GM12873 (cell line): Measurements from ENCODE around the gene SYT13.

Source experiments
- CTCF ChIP-seq: IDR thresholded peaks from 2 replicates; pipeline ENCODE4 v1.5.1; 2012; ENCODE audit warnings: low read depth, mild to moderate bottlenecking, moderate library complexity, low read length, control low read depth; ENCODE audit not compliant: insufficient read depth; ENCODE audit errors: missing control alignments

The SYT13 gene

DNA sequence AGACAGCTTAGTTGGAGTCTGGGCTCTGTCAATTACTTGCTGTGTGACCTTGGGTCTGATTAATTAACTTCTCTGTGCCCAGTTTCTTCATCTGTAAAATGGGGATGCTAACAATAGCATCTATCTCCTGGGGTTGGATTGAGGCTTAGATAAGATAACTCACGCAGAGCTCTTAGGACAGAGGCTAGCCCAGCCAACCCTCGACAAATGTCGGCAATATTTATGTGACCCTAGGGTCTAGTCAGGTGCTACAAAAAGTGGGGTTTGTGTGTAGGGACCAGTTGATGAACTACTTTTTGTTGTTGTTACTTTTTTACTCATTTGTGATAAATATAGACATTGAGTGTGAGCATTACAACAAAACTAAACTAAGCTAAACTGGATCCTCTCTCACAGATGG is 22.4 kb downstream of the SYT13 start:
- no peak for TF ChIP-seq CTCF

- TF ChIP-seq CTCF: no peak
These were observed 23.2 kb downstream of the SYT13 start for GRCh38 chr11:45262900-45263299.

DNA sequence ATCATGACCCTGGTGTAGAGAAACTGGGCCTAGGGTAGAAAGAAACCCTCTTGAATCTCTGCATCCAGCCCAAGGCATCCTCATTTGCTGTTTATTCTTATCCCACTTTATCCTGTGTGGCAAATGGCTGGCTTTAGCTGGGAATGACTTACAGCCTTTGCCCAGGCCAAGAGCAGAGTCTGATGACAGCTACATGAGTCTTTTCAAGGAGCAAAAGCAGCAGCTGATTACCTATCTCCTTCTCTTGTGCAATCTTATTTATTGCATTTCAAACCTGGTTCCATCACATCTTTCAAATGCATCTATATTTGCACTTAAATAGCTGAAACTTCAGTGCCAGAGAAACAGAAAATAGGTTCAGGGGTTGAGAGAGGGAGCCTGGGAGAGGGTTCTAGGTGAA is 26.1 kb downstream of the SYT13 start:
- no peak for TF ChIP-seq CTCF

DNA sequence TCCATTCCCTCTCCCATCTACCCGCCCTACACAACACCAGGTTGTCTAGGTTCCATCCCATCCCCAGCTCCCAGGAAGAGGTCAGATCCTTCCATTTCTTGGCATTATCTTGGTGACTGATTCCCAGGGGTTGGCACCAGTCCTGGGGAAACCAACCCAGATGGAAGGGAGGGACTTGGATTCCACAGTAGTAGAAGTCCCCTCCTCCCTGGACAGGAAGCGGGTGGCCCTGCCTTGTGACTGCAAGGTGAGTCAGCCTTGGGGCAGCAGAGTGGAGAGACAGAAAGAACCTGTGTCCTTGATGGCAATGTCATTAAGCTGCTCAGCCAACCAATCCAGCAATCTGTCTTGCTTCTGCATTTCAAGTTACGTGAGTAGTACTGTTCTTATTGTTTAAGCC is 26.5 kb downstream of the SYT13 start:
- no peak for TF ChIP-seq CTCF

GRCh38 chr11:45258982-45259530 is 27.1 kb downstream of the SYT13 start:
- TF ChIP-seq CTCF: no peak

DNA sequence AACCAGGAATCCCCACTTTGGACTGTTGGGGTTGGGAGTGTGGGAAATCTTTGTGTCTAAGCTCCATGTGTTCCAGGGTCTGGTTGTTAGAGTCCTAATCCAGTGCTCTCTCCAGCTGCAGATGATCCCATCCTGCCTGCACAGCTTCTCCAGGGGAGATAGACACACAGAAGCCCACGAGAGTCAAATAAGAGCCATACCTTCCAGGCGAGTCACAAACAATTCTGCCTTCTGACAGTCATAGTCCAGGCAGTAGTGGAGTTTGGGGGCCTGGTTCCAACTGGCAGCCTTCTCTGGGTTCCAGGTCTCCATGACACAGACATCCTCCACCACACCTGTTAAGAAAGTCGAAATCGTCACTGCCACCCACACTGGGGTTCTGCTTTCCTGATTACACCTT is 32.1 kb downstream of the SYT13 start:
- no peak for TF ChIP-seq CTCF

DNA sequence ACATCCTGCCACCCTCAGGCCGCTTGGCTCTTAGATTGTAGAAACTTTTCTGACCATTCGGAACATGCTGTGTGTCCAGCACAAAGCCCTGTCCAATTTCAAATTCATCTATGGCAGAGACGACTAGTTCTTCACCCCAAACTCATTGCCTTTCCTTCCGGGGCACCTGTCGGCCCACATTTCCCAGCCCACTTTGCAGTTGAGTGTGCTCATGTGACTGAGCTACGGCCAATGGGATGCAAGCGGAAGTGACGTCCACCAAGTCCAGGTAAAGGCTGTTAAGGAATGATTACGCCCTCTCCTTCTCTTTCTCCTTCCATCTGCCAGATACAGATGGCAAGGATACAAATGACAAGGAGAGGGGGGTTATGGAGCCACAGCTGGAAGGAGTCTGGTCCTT is 32.5 kb downstream of the SYT13 start:
- TF ChIP-seq CTCF: no peak
